PC-9 (cell line): ENCODE results near the gene IGF2R. TPM values are rescaled to one million over a fixed set of nuclear protein-coding genes. Genes with fewer than 3 reads are reported as not detected.

ENCODE experiments used
- BruUV-seq: library from RNA; stranded (reverse); fragments of 400-500 nt; replicated peaks from 2 replicates; lab custom pipeline; 2021; lab: Mats Ljungman, UMichigan
- CTCF ChIA-PET: fragments of 300-600 bp; sonication (Branson Sonifier 250); formaldehyde crosslinking; loops from one replicate; lab custom pipeline; 2022; ENCODE audit warnings: antibody characterized with exemption; lab: Charles Lee
- POLR2A ChIA-PET: fragments of 300-600 bp; sonication (Branson Sonifier 250); formaldehyde crosslinking; loops from one replicate; lab custom pipeline; 2022; ENCODE audit warnings: antibody characterized with exemption; ENCODE audit not compliant: unreplicated experiment; lab: Charles Lee
- DNase-seq, 2 experiments: peaks; one replicate each; pipeline versions ENCODE4 v3.0.0 to v3.0.0-alpha.2; 2015 to 2022; ENCODE audit warnings: mixed read lengths in 1 of 2
- H2AFZ ChIP-seq: fragments of 200-600 bp; sonication (generic); 2 replicates; pipeline ENCODE4 v1.8.1; 2017; ENCODE audit warnings: antibody characterized with exemption
- H3F3A ChIP-seq: fragments of 200-600 bp; sonication (generic); 2 replicates; pipeline ENCODE4 v1.8.1; 2017; ENCODE audit warnings: antibody characterized with exemption, mild to moderate bottlenecking, low read depth; ENCODE audit not compliant: insufficient read depth
- H3K27ac ChIP-seq: fragments of 200-600 bp; sonication (generic); 2 replicates; pipeline ENCODE4 v1.6.1; 2016; ENCODE audit warnings: mixed run types
- H3K27me3 ChIP-seq: fragments of 200-600 bp; sonication (generic); 2 replicates; pipeline ENCODE4 v1.6.1; 2016; ENCODE audit warnings: low read depth, mixed run types; ENCODE audit not compliant: insufficient read depth
- H3K36me3 ChIP-seq: fragments of 200-600 bp; sonication (generic); 2 replicates; pipeline ENCODE4 v1.6.1; 2016; ENCODE audit warnings: low read depth, mixed run types
- H3K4me1 ChIP-seq: fragments of 200-600 bp; sonication (generic); replicated peaks from 2 replicates; pipeline ENCODE4 v1.6.1; 2016; ENCODE audit warnings: mixed run types; ENCODE audit not compliant: insufficient read depth
- H3K4me2 ChIP-seq: fragments of 200-600 bp; sonication (generic); 2 replicates; pipeline ENCODE4 v1.6.1; 2017; ENCODE audit warnings: mixed run types
- H3K4me3 ChIP-seq: fragments of 200-600 bp; sonication (generic); 2 replicates; pipeline ENCODE4 v1.6.1; 2016; ENCODE audit warnings: mixed run types
- H3K79me2 ChIP-seq: fragments of 200-600 bp; sonication (generic); 2 replicates; pipeline ENCODE4 v1.6.1; 2017; ENCODE audit warnings: low read depth, mixed run types
- H3K9me2 ChIP-seq: fragments of 200-600 bp; sonication (generic); 2 replicates; pipeline ENCODE4 v1.8.1; 2017; ENCODE audit warnings: mild to moderate bottlenecking; ENCODE audit not compliant: insufficient read depth
- H3K9me3 ChIP-seq: fragments of 200-600 bp; sonication (generic); 2 replicates; pipeline ENCODE4 v1.8.1; 2016; ENCODE audit warnings: low read depth; ENCODE audit not compliant: insufficient read depth
- H4K20me1 ChIP-seq: fragments of 200-600 bp; sonication (generic); 2 replicates; pipeline ENCODE4 v1.8.1; 2017; ENCODE audit not compliant: insufficient read depth
- EZH2 ChIP-seq: fragments of 200-600 bp; sonication (generic); IDR thresholded peaks from 2 replicates; pipeline ENCODE4 v1.8.0; 2017; ENCODE audit warnings: antibody characterized with exemption, low read depth
- intact Hi-C: fragments of 100-400 bp; cut with micrococcal nuclease; formaldehyde crosslinking; loops from one replicate; pipeline ENCODE4 v1.10.0; 2022; ENCODE audit not compliant: unreplicated experiment
- total RNA-seq: library from RNA; stranded (reverse); gene quantifications from 2 replicates; pipeline ENCODE4 v1.2.3, GENCODE V29; 2021
- TF ChIP-seq, protein P1 (sequence below): fragments of 200-600 bp; sonication (generic); conservative IDR thresholded peaks from 2 replicates; pipeline ENCODE4 v1.6.1; 2017; ENCODE audit warnings: mixed run types, antibody characterized with exemption, mild to moderate bottlenecking, moderate library complexity

IGF2R gene
- total RNA-seq, 1 experiment from 2014 or later, result 53.1 TPM

DNA sequence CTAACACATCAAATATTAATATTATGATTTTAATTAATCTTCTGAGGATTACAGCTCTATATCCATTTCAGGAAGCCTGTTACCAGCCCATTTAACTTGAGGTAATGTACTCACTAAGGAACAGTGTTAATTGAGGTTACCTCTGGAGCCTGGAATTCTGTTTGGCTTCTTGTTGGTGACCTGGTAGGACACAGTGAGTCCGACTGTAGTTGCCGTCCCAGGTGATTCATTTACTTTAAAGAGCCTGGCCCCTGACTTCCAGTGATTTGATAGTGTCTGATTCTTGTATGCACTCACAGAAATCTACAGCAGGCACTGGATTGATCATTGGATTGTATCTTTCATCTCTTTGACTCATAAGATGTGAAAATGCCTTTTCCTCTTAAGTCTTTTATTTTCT is 34.0 kb downstream of the IGF2R start:
- ChIA-PET POLR2A (no interaction called here), CTCF (no interaction called here)
- Histone ChIP-seq H3K4me1 (no peaks in the 10 kb centered on the region), H3K27ac (no peak overlapping the region), H3K9me2 (no peaks in the 10 kb centered on the region), H4K20me1 (peaks cover 20% of the 10 kb centered on the region; the same call in 1 of the 2 replicates), H3K79me2 (peaks cover 30% of the 10 kb centered on the region), H3K9me3 (no peaks in the 10 kb centered on the region), H3K4me2 (no peak overlapping the region), H3K27me3 (no peaks in the 10 kb centered on the region), H3F3A (no peaks in the 10 kb centered on the region), H2AFZ (no peak overlapping the region), H3K36me3 (peaks cover 4% of the 10 kb centered on the region; the same call in 1 of the 2 replicates), H3K4me3 (no peak overlapping the region)
- TF ChIP-seq, protein P1, sequence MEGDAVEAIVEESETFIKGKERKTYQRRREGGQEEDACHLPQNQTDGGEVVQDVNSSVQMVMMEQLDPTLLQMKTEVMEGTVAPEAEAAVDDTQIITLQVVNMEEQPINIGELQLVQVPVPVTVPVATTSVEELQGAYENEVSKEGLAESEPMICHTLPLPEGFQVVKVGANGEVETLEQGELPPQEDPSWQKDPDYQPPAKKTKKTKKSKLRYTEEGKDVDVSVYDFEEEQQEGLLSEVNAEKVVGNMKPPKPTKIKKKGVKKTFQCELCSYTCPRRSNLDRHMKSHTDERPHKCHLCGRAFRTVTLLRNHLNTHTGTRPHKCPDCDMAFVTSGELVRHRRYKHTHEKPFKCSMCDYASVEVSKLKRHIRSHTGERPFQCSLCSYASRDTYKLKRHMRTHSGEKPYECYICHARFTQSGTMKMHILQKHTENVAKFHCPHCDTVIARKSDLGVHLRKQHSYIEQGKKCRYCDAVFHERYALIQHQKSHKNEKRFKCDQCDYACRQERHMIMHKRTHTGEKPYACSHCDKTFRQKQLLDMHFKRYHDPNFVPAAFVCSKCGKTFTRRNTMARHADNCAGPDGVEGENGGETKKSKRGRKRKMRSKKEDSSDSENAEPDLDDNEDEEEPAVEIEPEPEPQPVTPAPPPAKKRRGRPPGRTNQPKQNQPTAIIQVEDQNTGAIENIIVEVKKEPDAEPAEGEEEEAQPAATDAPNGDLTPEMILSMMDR, result no peak
- TF ChIP-seq EZH2, result no peak
- intact Hi-C loops, result no loop called here
- DNase-seq, result no peak
- no TSS peak for BruUV-seq

DNA sequence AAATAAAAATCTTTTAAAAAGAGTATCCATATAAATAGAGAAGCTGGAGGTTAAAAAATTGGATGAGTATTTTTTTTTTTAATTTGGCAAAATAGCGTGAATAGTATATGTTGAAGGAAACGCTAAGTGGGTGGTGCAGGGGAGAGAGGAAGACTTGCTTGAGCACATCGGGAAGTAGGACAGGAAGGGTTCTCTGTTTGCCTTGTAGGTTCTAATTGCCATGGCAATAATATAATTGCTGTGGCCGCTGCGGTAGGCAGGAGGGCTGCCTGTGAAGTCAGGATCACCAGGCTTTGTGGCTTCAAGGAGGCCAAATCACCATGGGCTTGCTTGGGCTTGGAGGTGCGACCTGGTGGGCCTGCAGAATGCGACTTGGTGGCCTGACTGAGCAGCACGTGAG is 35.1 kb downstream of the IGF2R start:
- no peak for TF ChIP-seq EZH2
- no TSS peak for BruUV-seq
- H3K27ac ChIP-seq, result no peak overlapping the region
- peaks cover 6% of the 10 kb centered on the region; the same call in 1 of the 2 replicates for H3K36me3 ChIP-seq
- H3F3A ChIP-seq, result no peaks in the 10 kb centered on the region
- no peak overlapping the region for H3K4me3 ChIP-seq
- no peak for DNase-seq
- no peaks in the 10 kb centered on the region for H3K27me3 ChIP-seq
- H2AFZ ChIP-seq, result no peak overlapping the region
- ChIA-PET POLR2A (no interaction called here), CTCF (no interaction called here)
- intact Hi-C loops, result no loop called here
- no peak overlapping the region for H3K4me2 ChIP-seq
- no peaks in the 10 kb centered on the region for H3K4me1 ChIP-seq
- no peaks in the 10 kb centered on the region for H3K9me3 ChIP-seq
- peaks cover 27% of the 10 kb centered on the region for H3K79me2 ChIP-seq
- no peaks in the 10 kb centered on the region for H3K9me2 ChIP-seq
- H4K20me1 ChIP-seq, result peaks cover 15% of the 10 kb centered on the region; the same call in 1 of the 2 replicates

DNA sequence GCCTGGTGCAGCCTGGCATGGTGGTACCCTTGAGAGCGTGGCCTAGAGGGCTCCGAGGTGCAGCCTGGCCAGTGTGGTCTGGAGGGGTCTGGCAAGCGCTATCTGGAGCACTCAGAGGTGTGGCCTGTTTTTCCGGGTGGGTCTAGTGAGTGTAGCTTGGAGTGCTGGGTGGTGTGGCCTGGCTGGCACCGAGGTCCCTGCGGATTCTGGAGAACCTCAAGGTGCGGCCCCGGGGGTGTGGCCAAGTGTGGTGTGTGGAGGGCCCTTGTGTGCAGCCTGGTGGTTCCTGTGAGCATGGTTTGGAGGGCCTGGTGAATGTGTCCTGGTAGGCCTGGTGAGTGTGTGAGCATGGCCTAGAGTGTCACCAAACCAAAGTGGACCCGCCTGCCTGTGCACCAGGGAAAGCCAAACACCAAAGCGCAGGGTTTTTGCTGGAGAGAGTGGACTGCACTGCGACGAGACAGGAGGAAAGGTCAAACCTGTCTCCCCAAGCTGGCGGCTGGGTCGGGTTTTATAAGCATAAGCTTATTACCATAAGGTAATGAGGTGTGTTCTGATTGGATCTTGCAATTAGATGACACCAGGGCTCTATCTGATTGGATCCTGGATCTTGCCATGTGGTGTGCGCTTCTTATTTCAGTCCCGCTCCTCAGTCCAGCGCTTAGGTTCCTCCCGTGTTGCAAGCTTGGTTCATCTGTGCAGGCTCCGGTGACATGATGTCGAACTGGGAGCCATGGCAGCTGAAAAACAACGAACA is 35.7 kb downstream of the IGF2R start:
- Histone ChIP-seq H3K27ac (no peak overlapping the region), H3K9me2 (no peaks in the 10 kb centered on the region), H3K4me1 (no peaks in the 10 kb centered on the region), H3K4me2 (no peak overlapping the region), H4K20me1 (peaks cover 17% of the 10 kb centered on the region; the same call in 1 of the 2 replicates), H3K27me3 (no peaks in the 10 kb centered on the region), H3K9me3 (no peaks in the 10 kb centered on the region), H3K79me2 (peaks cover 22% of the 10 kb centered on the region), H3F3A (no peaks in the 10 kb centered on the region), H3K4me3 (no peak overlapping the region), H2AFZ (no peak overlapping the region), H3K36me3 (peaks cover 7% of the 10 kb centered on the region; the same call in 1 of the 2 replicates)
- ChIA-PET POLR2A (no interaction called here), CTCF (no interaction called here)
- no TSS peak for BruUV-seq
- intact Hi-C loops, result no loop called here
- TF ChIP-seq, protein P1, result no peak
- TF ChIP-seq EZH2, result no peak
- DNase-seq, result no peak
